Mesothelial cell of epicardium (in vitro differentiated cells): ENCODE measurements around the gene LRRC36. TPM values are rescaled to one million over a fixed set of nuclear protein-coding genes. Genes with fewer than 3 reads are reported as not detected.
"Not testable (repeated sequence)": the region's sequence is repeated elsewhere in the genome, so short reads cannot be mapped to it uniquely, and the experiment has no call there.

Source experiments
- DNase-seq, 2 experiments: peaks; one replicate each; pipeline ENCODE4 v3.0.0; 2021; ENCODE audit warnings: low spot score in 2 of 2; ENCODE audit not compliant: unreplicated experiment in 2 of 2
- H3K27ac Mint-ChIP-seq: 2 replicates; pipeline ENCODE4 v1.8.0; 2021; ENCODE audit warnings: mixed read lengths
- H3K27me3 Mint-ChIP-seq: 2 replicates; pipeline ENCODE4 v1.8.0; 2021; ENCODE audit warnings: low read depth, mixed read lengths
- H3K36me3 Mint-ChIP-seq: 2 replicates; pipeline ENCODE4 v1.8.0; 2021; ENCODE audit warnings: mixed read lengths
- H3K4me1 Mint-ChIP-seq: 2 replicates; pipeline ENCODE4 v1.8.0; 2021; ENCODE audit warnings: mixed read lengths
- H3K4me3 Mint-ChIP-seq: 2 replicates; pipeline ENCODE4 v1.8.0; 2021; ENCODE audit warnings: mild to moderate bottlenecking, moderate library complexity, mixed read lengths
- H3K9me3 Mint-ChIP-seq: 2 replicates; pipeline ENCODE4 v1.8.0; 2021; ENCODE audit warnings: mixed read lengths
- total RNA-seq: library from RNA; stranded (reverse); gene quantifications from 3 replicates; pipeline ENCODE4 v1.2.1, GENCODE V29; 2021
- TF ChIP-seq, protein P1 (sequence below): fragments of 200-600 bp; sonication (generic); IDR thresholded peaks from one replicate; pipeline ENCODE4 v1.5.0; 2021; ENCODE audit warnings: antibody characterized with exemption; ENCODE audit not compliant: unreplicated experiment

The LRRC36 gene
- total RNA-seq, 1 donor from 2014 or later: 0.20 TPM

DNA sequence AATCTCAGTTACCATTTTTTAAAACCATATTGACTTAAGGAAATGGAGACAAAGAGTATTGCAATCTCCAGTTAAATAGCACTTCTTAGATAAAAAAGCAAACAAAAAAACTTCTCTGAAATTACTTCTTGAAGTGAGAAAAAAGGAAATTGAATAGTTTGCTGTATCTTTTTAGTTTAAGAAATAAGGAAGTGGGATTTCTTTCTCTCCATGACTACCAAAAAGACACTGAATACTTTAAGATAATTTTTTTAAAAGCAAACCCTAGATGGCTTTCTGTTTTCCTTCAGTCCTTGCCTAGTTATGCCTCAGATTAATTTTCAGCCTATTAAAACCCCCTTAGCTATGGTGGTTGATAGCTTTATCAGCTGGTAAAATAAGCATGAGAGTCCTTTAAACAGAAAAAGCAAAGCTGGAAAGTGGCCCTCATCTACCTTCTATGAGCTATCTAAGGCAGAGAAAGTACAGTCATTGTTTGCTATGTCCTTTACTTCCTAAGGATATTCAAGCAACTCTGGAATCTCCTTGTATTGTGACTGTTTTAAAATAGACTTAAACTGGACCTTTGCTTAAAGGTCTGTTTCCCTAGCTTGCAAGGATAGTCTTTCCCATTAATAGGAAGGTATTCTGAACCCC, 38.1 kb downstream of the LRRC36 start:
- H3K27me3 Mint-ChIP-seq: peaks cover 37% of the 10 kb centered on the region
- H3K4me3 Mint-ChIP-seq: no peak overlapping the region
- no peak for DNase-seq
- TF ChIP-seq, protein P1, sequence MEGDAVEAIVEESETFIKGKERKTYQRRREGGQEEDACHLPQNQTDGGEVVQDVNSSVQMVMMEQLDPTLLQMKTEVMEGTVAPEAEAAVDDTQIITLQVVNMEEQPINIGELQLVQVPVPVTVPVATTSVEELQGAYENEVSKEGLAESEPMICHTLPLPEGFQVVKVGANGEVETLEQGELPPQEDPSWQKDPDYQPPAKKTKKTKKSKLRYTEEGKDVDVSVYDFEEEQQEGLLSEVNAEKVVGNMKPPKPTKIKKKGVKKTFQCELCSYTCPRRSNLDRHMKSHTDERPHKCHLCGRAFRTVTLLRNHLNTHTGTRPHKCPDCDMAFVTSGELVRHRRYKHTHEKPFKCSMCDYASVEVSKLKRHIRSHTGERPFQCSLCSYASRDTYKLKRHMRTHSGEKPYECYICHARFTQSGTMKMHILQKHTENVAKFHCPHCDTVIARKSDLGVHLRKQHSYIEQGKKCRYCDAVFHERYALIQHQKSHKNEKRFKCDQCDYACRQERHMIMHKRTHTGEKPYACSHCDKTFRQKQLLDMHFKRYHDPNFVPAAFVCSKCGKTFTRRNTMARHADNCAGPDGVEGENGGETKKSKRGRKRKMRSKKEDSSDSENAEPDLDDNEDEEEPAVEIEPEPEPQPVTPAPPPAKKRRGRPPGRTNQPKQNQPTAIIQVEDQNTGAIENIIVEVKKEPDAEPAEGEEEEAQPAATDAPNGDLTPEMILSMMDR: no peak
- no peaks in the 10 kb centered on the region for H3K36me3 Mint-ChIP-seq
- peaks cover 15% of the 10 kb centered on the region for H3K4me1 Mint-ChIP-seq
- no peaks in the 10 kb centered on the region for H3K9me3 Mint-ChIP-seq
- peak overlapping the region; percentile 0 for H3K27ac Mint-ChIP-seq

DNA sequence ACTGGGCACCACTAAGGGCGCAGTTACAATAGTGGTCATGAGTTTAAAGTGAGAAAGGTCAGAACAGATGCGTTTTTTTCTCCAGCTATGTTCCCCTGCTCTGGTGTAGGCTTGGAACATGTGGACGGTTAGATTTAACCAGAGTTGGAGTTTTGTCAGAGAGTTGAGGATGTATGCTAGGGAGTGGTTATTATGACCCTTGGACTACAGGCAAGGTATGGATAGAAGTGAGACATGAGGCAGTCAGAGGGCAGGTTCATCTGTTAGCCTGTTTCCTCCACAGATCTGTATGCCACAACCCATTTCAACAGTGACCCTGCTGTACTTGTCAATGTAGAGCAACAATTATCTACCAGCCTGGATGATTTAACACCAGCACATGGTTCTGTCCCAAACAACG, 44.0 kb downstream of the LRRC36 start:
- H3K9me3 Mint-ChIP-seq: no peaks in the 10 kb centered on the region

DNA sequence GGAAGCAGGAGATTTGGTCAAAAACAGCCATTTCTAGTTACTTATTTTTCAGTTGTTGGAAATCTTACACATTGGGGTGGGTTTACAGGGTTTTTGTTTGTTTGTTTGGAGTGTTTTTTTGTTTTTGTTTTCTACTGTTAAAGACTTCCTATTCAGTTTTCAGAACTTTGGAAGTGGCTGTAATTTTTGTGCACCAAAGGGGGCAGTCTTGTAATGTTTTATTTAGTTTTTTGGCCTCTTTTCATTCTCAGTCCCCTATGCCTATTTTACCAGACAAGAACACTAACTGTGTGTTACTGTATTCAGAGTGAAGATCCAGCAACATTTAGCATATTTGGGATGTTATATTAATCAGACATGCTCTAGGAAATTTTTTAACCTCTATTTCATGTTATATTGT, 46.0 kb downstream of the LRRC36 start:
- Mint-ChIP-seq H3K9me3 (no peaks in the 10 kb centered on the region), H3K36me3 (no peaks in the 10 kb centered on the region), H3K27me3 (peaks cover 18% of the 10 kb centered on the region), H3K27ac (no peak overlapping the region), H3K4me1 (no peaks in the 10 kb centered on the region), H3K4me3 (no peak overlapping the region)
- no peak for DNase-seq
- TF ChIP-seq, protein P1: peak; percentile 21

More for the DNA sequence above, 44.0 kb downstream of the LRRC36 start:
- H3K36me3 Mint-ChIP-seq: no peaks in the 10 kb centered on the region
- DNase-seq: no peak
- no peak overlapping the region for H3K27ac Mint-ChIP-seq
- peaks cover 9% of the 10 kb centered on the region for H3K27me3 Mint-ChIP-seq
- H3K4me1 Mint-ChIP-seq: peaks cover 2% of the 10 kb centered on the region
- no peak overlapping the region for H3K4me3 Mint-ChIP-seq
- TF ChIP-seq, protein P1: no peak

DNA sequence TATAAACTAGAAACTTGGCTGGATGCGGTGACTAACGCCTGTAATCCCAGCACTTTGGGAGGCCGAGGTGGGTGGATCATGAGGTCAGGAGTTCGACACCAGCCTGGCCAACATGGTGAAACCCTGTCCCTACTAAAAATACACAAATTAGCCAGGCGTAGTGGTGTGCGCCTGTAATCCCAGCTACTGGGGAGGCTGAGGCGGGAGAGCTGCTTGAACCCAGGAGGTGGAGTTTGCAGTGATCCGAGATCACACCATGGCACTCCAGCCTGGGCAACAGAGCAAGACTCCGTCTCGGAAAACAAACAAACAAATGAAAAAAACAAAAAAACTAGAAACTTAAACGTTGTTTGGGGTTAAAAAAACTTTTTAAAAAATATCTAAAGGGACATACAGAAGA, 49.4 kb downstream of the LRRC36 start:
- not testable (repeated sequence) for DNase-seq

DNA sequence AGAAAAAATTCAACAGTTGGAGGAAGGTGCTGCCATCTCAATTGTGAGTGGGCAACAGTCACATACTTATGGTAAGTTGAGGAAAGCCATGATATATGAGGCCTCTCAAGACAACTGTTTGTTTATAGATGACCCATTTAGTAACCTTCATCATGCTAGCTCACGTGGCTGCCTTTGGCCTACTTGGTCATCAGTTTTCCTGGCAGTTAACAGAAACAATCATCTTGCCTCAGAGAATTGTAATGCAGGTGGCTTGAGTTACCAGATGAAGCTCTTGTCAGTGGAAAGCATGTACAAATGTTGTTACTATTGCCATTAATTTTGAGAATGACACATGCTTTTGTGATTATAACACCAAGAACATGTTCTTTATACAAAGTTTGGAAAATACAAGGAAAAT, 52.0 kb downstream of the LRRC36 start:
- no peak overlapping the region for H3K27ac Mint-ChIP-seq
- no peak overlapping the region for H3K4me3 Mint-ChIP-seq
- peaks cover 33% of the 10 kb centered on the region for H3K27me3 Mint-ChIP-seq
- H3K4me1 Mint-ChIP-seq: no peaks in the 10 kb centered on the region
- DNase-seq: no peak
- TF ChIP-seq, protein P1: no peak
- H3K9me3 Mint-ChIP-seq: no peaks in the 10 kb centered on the region
- H3K36me3 Mint-ChIP-seq: no peaks in the 10 kb centered on the region

More for the DNA sequence above, 49.4 kb downstream of the LRRC36 start:
- not testable (repeated sequence) for H3K9me3 Mint-ChIP-seq, H3K4me3 Mint-ChIP-seq, H3K27ac Mint-ChIP-seq, H3K4me1 Mint-ChIP-seq, H3K36me3 Mint-ChIP-seq
- peaks cover 24% of the 10 kb centered on the region for H3K27me3 Mint-ChIP-seq

DNA sequence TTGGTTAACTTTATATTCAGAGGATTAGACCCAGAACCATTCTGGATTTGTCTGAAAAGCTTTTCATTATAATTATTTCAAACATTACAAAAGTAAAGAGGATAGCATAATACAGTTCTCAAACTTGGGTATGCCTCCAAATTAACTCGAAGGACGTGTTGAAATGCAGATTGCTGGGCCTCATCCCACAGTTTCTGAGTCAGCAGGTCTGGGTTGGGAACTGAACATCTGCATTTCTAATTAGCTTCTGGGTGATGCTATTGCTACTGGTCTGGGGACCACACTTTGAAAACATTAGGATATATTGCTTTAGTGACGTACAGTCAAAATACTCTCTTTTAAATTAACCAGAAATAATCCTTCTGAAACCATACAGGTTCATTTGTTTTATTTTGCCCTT, 56.7 kb downstream of the LRRC36 start:
- no peaks in the 10 kb centered on the region for H3K4me1 Mint-ChIP-seq
- H3K36me3 Mint-ChIP-seq: no peaks in the 10 kb centered on the region
- H3K27me3 Mint-ChIP-seq: peaks cover 55% of the 10 kb centered on the region
- H3K4me3 Mint-ChIP-seq: no peak overlapping the region
- TF ChIP-seq, protein P1: no peak
- DNase-seq: no peak
- H3K27ac Mint-ChIP-seq: no peak overlapping the region
- no peaks in the 10 kb centered on the region for H3K9me3 Mint-ChIP-seq
